HepG2 (cell line): Measurements from ENCODE around the gene METTL25.

Source experiments
- CTCF ChIP-seq: sonication (generic); formaldehyde crosslinking; IDR thresholded peaks from 2 replicates; pipeline ENCODE4 v1.5.0; 2020; ENCODE audit warnings: mild to moderate bottlenecking, missing genetic modification reagents, moderate library complexity
- ESRRA ChIP-seq: sonication (generic); formaldehyde crosslinking; IDR thresholded peaks from 2 replicates; pipeline ENCODE4 v1.5.1; 2020; ENCODE audit warnings: mild to moderate bottlenecking, low read depth, missing genetic modification reagents
- SP4 ChIP-seq: sonication (generic); formaldehyde crosslinking; IDR thresholded peaks from 2 replicates; pipeline ENCODE4 v1.8.1; 2023; ENCODE audit warnings: mild to moderate bottlenecking, missing genetic modification reagents
- SPEN ChIP-seq: sonication (generic); formaldehyde crosslinking; IDR thresholded peaks from 2 replicates; pipeline ENCODE4 v1.5.1; 2020; ENCODE audit warnings: low read depth, mild to moderate bottlenecking, missing genetic modification reagents
- TRAFD1 ChIP-seq: sonication (generic); formaldehyde crosslinking; IDR thresholded peaks from 2 replicates; pipeline ENCODE4 v1.5.1; 2020; ENCODE audit warnings: missing genetic modification reagents, mild to moderate bottlenecking, borderline replicate concordance
- ZNF205 ChIP-seq: IDR thresholded peaks from 2 replicates; pipeline ENCODE4 v1.6.1; 2018; ENCODE audit warnings: missing biosample characterization, missing genetic modification reagents
- ZNF317 ChIP-seq: sonication (generic); formaldehyde crosslinking; IDR thresholded peaks from 2 replicates; pipeline ENCODE4 v1.5.0; 2020; ENCODE audit warnings: mild to moderate bottlenecking, missing genetic modification reagents
- ZSCAN25 ChIP-seq: sonication (generic); formaldehyde crosslinking; IDR thresholded peaks from 2 replicates; pipeline ENCODE4 v1.8.0; 2022; ENCODE audit warnings: mild to moderate bottlenecking, missing genetic modification reagents
- TF ChIP-seq, protein P1 (sequence below): sonication (generic); formaldehyde crosslinking; conservative IDR thresholded peaks from 2 replicates; pipeline ENCODE4 v1.4.0; 2020; ENCODE audit warnings: missing genetic modification reagents
- TF ChIP-seq, protein P2 (sequence below): IDR thresholded peaks from 2 replicates; pipeline ENCODE4 v1.6.1; 2016; ENCODE audit warnings: mild to moderate bottlenecking
- TF ChIP-seq, protein P3 (sequence below), 2 experiments: IDR thresholded peaks; 2 replicates each; pipeline ENCODE4 v1.6.1; 2011 to 2012; ENCODE audit warnings: low read length in 2 of 2, borderline replicate concordance in 1 of 2, low read depth in 1 of 2, mild to moderate bottlenecking in 1 of 2, moderate library complexity in 1 of 2
- TF ChIP-seq, protein P4 (sequence below): sonication (generic); formaldehyde crosslinking; IDR thresholded peaks from 2 replicates; pipeline ENCODE4 v1.9.0; 2022; ENCODE audit warnings: missing genetic modification reagents, mild to moderate bottlenecking, borderline replicate concordance
- TF ChIP-seq, protein P5 (sequence below): IDR thresholded peaks from 2 replicates; pipeline ENCODE4 v1.4.0; 2020; ENCODE audit warnings: mild to moderate bottlenecking, missing genetic modification reagents

DNA sequence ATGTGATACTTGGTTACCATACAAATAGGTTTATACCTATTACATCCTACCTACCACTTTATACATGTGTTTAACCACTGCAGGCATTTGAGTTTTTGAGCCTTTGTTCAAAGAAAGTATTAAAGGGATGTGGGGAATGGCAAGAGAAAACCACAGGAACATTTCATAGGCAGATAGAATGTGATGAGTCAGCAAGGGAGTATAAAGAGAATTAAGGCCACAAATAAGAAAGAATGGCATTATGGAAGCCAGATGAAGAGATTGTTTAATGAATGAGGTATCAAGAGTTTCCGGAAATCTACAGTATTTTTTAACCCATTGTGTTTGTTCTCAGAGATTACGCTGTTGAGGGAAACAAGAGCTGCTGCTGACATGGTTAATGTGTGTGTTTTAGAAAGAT lies 66.9 kb downstream of the METTL25 start:
- TF ChIP-seq SP4 (CRISPR knock-in tag) (no peak), ZNF205 (no peak), CTCF (no peak), ESRRA (CRISPR knock-in tag) (no peak), ZNF317 (CRISPR knock-in tag) (no peak), TRAFD1 (no peak), ZSCAN25 (CRISPR knock-in tag) (no peak), SPEN (CRISPR knock-in tag) (no peak)
- TF ChIP-seq, protein P1, sequence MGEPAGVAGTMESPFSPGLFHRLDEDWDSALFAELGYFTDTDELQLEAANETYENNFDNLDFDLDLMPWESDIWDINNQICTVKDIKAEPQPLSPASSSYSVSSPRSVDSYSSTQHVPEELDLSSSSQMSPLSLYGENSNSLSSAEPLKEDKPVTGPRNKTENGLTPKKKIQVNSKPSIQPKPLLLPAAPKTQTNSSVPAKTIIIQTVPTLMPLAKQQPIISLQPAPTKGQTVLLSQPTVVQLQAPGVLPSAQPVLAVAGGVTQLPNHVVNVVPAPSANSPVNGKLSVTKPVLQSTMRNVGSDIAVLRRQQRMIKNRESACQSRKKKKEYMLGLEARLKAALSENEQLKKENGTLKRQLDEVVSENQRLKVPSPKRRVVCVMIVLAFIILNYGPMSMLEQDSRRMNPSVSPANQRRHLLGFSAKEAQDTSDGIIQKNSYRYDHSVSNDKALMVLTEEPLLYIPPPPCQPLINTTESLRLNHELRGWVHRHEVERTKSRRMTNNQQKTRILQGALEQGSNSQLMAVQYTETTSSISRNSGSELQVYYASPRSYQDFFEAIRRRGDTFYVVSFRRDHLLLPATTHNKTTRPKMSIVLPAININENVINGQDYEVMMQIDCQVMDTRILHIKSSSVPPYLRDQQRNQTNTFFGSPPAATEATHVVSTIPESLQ = no peak
- TF ChIP-seq, protein P2, sequence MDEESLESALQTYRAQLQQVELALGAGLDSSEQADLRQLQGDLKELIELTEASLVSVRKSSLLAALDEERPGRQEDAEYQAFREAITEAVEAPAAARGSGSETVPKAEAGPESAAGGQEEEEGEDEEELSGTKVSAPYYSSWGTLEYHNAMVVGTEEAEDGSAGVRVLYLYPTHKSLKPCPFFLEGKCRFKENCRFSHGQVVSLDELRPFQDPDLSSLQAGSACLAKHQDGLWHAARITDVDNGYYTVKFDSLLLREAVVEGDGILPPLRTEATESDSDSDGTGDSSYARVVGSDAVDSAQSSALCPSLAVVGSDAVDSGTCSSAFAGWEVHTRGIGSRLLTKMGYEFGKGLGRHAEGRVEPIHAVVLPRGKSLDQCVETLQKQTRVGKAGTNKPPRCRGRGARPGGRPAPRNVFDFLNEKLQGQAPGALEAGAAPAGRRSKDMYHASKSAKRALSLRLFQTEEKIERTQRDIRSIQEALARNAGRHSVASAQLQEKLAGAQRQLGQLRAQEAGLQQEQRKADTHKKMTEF (CRISPR knock-in tag) = no peak
- TF ChIP-seq, protein P3, sequence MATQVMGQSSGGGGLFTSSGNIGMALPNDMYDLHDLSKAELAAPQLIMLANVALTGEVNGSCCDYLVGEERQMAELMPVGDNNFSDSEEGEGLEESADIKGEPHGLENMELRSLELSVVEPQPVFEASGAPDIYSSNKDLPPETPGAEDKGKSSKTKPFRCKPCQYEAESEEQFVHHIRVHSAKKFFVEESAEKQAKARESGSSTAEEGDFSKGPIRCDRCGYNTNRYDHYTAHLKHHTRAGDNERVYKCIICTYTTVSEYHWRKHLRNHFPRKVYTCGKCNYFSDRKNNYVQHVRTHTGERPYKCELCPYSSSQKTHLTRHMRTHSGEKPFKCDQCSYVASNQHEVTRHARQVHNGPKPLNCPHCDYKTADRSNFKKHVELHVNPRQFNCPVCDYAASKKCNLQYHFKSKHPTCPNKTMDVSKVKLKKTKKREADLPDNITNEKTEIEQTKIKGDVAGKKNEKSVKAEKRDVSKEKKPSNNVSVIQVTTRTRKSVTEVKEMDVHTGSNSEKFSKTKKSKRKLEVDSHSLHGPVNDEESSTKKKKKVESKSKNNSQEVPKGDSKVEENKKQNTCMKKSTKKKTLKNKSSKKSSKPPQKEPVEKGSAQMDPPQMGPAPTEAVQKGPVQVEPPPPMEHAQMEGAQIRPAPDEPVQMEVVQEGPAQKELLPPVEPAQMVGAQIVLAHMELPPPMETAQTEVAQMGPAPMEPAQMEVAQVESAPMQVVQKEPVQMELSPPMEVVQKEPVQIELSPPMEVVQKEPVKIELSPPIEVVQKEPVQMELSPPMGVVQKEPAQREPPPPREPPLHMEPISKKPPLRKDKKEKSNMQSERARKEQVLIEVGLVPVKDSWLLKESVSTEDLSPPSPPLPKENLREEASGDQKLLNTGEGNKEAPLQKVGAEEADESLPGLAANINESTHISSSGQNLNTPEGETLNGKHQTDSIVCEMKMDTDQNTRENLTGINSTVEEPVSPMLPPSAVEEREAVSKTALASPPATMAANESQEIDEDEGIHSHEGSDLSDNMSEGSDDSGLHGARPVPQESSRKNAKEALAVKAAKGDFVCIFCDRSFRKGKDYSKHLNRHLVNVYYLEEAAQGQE (IDR thresholded peaks at IDR 0.05; ENCODE audit: borderline replicate concordance in 1 of 2, low read depth in 1 of 2, low read length in 2 of 2) = no peak
- TF ChIP-seq, protein P4, sequence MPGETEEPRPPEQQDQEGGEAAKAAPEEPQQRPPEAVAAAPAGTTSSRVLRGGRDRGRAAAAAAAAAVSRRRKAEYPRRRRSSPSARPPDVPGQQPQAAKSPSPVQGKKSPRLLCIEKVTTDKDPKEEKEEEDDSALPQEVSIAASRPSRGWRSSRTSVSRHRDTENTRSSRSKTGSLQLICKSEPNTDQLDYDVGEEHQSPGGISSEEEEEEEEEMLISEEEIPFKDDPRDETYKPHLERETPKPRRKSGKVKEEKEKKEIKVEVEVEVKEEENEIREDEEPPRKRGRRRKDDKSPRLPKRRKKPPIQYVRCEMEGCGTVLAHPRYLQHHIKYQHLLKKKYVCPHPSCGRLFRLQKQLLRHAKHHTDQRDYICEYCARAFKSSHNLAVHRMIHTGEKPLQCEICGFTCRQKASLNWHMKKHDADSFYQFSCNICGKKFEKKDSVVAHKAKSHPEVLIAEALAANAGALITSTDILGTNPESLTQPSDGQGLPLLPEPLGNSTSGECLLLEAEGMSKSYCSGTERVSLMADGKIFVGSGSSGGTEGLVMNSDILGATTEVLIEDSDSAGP = no peak
- TF ChIP-seq, protein P5, sequence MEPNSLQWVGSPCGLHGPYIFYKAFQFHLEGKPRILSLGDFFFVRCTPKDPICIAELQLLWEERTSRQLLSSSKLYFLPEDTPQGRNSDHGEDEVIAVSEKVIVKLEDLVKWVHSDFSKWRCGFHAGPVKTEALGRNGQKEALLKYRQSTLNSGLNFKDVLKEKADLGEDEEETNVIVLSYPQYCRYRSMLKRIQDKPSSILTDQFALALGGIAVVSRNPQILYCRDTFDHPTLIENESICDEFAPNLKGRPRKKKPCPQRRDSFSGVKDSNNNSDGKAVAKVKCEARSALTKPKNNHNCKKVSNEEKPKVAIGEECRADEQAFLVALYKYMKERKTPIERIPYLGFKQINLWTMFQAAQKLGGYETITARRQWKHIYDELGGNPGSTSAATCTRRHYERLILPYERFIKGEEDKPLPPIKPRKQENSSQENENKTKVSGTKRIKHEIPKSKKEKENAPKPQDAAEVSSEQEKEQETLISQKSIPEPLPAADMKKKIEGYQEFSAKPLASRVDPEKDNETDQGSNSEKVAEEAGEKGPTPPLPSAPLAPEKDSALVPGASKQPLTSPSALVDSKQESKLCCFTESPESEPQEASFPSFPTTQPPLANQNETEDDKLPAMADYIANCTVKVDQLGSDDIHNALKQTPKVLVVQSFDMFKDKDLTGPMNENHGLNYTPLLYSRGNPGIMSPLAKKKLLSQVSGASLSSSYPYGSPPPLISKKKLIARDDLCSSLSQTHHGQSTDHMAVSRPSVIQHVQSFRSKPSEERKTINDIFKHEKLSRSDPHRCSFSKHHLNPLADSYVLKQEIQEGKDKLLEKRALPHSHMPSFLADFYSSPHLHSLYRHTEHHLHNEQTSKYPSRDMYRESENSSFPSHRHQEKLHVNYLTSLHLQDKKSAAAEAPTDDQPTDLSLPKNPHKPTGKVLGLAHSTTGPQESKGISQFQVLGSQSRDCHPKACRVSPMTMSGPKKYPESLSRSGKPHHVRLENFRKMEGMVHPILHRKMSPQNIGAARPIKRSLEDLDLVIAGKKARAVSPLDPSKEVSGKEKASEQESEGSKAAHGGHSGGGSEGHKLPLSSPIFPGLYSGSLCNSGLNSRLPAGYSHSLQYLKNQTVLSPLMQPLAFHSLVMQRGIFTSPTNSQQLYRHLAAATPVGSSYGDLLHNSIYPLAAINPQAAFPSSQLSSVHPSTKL (CRISPR knock-in tag) = no peak
